LNCAP (cell line): ENCODE measurements around the gene BLMH.

Experiments used
- CTCF ChIP-seq: fragments of 450-650 bp; IDR thresholded peaks from 2 replicates; pipeline ENCODE4 v1.5.1; 2017; ENCODE audit warnings: mild to moderate bottlenecking

BLMH gene

GRCh38 chr17:30225919-30226553 lies 65.7 kb downstream of the BLMH start:
- no peak for TF ChIP-seq CTCF

- no peak for TF ChIP-seq CTCF
Observed at GRCh38 chr17:30225112-30225511, 66.6 kb downstream of the BLMH start.

- no peak for TF ChIP-seq CTCF
Observed at GRCh38 chr17:30224419-30224960, 67.3 kb downstream of the BLMH start.

GRCh38 chr17:30222721-30223175 lies 69.0 kb downstream of the BLMH start:
- no peak for TF ChIP-seq CTCF

GRCh38 chr17:30222251-30222650 lies 69.5 kb downstream of the BLMH start:
- TF ChIP-seq CTCF: no peak

- TF ChIP-seq CTCF: no peak
Observed at GRCh38 chr17:30221346-30221745, 70.4 kb downstream of the BLMH start.

GRCh38 chr17:30220414-30220813 lies 71.3 kb downstream of the BLMH start:
- no peak for TF ChIP-seq CTCF
